ENCODE data around the gene NRXN3. TPM values are rescaled to one million over a fixed set of nuclear protein-coding genes. Genes with fewer than 3 reads are reported as not detected.
"Not testable (repeated sequence)": the region's sequence is repeated elsewhere in the genome, so short reads cannot be mapped to it uniquely, and the experiment has no call there.

The NRXN3 gene
- polyA plus RNA-seq, 1 experiment = 7.0 TPM

GRCh38 chr14:79011920-79012204 is 841.7 kb downstream of the NRXN3 start:
- H3K4me3 ChIP-seq (ENCODE audit: low read depth, low read length) = no peak overlapping the region
- no peak for DNase-seq (ENCODE audit: low read depth)
- no peaks in the 10 kb centered on the region for H3K36me3 ChIP-seq (ENCODE audit: control insufficient read depth, insufficient read depth, low read length)
- CTCF ChIA-PET = interaction anchor here (0.5 to 1.0 kb wide), 2 partner anchors 1045 to 1844 kb away, joined by 3 read pairs; no protein-coding TSS in a partner anchor
- POLR2A ChIA-PET = no interaction called here
- H3K27me3 ChIP-seq (ENCODE audit: control insufficient read depth, insufficient read depth, low read length) = no peaks in the 10 kb centered on the region
- TF ChIP-seq, protein P1, sequence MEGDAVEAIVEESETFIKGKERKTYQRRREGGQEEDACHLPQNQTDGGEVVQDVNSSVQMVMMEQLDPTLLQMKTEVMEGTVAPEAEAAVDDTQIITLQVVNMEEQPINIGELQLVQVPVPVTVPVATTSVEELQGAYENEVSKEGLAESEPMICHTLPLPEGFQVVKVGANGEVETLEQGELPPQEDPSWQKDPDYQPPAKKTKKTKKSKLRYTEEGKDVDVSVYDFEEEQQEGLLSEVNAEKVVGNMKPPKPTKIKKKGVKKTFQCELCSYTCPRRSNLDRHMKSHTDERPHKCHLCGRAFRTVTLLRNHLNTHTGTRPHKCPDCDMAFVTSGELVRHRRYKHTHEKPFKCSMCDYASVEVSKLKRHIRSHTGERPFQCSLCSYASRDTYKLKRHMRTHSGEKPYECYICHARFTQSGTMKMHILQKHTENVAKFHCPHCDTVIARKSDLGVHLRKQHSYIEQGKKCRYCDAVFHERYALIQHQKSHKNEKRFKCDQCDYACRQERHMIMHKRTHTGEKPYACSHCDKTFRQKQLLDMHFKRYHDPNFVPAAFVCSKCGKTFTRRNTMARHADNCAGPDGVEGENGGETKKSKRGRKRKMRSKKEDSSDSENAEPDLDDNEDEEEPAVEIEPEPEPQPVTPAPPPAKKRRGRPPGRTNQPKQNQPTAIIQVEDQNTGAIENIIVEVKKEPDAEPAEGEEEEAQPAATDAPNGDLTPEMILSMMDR (IDR thresholded peaks at IDR 0.05; ENCODE audit: insufficient read depth, low read depth, low read length) = no peak

DNA sequence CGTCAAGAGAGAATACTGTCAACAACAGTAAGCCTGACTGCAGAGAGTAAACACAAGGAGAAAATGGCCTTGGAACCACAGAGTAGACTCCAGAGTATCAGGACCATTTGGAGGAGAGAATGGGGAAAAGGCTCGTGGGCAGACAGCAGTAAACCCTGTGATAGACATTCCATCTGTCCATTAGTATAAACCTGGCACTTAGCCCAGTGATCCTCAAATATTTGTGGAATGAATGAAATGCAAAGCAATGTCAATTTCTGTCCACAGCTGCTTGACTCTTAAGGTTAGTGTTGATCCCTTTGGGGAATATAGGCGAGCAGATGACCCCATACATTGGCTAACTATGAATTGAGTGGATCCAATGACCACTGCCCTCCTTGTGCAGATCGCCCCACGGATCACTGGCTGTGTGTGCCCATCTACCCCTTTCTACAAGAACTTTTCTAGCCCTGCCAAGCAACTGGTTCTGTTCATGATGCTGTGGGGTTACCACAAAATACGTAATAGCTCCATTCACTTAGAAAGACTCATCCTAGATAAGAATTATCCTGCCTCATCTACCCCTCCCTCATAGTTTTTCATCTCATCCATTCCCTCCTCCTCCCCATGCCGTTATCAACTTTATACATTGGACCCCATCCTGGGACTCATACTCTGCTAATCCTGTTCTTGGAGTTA is 846.8 kb downstream of the NRXN3 start:
- Histone ChIP-seq H3K36me3 (ENCODE audit: control insufficient read depth, insufficient read depth, low read length) (no peaks in the 10 kb centered on the region), H3K4me3 (ENCODE audit: low read depth, low read length) (no peak overlapping the region), H3K27me3 (ENCODE audit: control insufficient read depth, insufficient read depth, low read length) (no peaks in the 10 kb centered on the region)
- ChIA-PET CTCF (interaction anchor here (1.2 kb wide), 1 partner anchor 16 kb away, joined by 3 read pairs; no protein-coding TSS in a partner anchor), POLR2A (no interaction called here)
- DNase-seq (ENCODE audit: low read depth) = peak; percentile 46
- TF ChIP-seq, protein P1 (IDR thresholded peaks at IDR 0.05; ENCODE audit: insufficient read depth, low read depth, low read length) = no peak

DNA sequence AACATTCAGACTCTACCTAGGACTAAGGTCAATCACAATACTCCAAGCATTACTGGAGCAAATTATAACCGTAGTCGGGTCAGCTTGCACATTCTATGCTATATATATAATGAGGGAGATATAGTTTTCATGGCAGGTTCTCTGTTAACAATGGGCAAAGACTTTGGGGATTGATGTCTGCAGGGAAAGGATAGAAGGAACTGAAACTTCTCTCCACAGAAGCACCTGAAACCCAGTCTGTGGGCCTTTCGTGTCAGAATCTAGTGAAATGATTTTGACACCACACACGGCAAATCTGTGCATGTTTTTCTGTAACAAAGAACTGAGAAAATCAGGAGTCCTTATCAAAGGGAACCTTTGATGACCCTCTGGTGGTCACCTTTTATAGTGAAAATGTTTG is 847.4 kb downstream of the NRXN3 start:
- no peak overlapping the region for H3K4me3 ChIP-seq (ENCODE audit: low read depth, low read length)
- no peaks in the 10 kb centered on the region for H3K27me3 ChIP-seq (ENCODE audit: control insufficient read depth, insufficient read depth, low read length)
- POLR2A ChIA-PET = no interaction called here
- CTCF ChIA-PET = interaction anchor here (1.2 kb wide), 1 partner anchor 16 kb away, joined by 3 read pairs; no protein-coding TSS in a partner anchor
- no peak for DNase-seq (ENCODE audit: low read depth)
- H3K36me3 ChIP-seq (ENCODE audit: control insufficient read depth, insufficient read depth, low read length) = no peaks in the 10 kb centered on the region
- TF ChIP-seq, protein P1 (IDR thresholded peaks at IDR 0.05; ENCODE audit: insufficient read depth, low read depth, low read length) = no peak

GRCh38 chr14:79018836-79019235 is 848.7 kb downstream of the NRXN3 start:
- Histone ChIP-seq H3K36me3 (ENCODE audit: control insufficient read depth, insufficient read depth, low read length) (no peaks in the 10 kb centered on the region), H3K4me3 (ENCODE audit: low read depth, low read length) (no peak overlapping the region), H3K27me3 (ENCODE audit: control insufficient read depth, insufficient read depth, low read length) (no peaks in the 10 kb centered on the region)
- POLR2A ChIA-PET = no interaction called here
- TF ChIP-seq, protein P1 (IDR thresholded peaks at IDR 0.05; ENCODE audit: insufficient read depth, low read depth, low read length) = no peak
- no peak for DNase-seq (ENCODE audit: low read depth)
- CTCF ChIA-PET = interaction anchor here (1.0 kb wide), 1 partner anchor 1832 kb away, joined by 3 read pairs; no protein-coding TSS in a partner anchor

DNA sequence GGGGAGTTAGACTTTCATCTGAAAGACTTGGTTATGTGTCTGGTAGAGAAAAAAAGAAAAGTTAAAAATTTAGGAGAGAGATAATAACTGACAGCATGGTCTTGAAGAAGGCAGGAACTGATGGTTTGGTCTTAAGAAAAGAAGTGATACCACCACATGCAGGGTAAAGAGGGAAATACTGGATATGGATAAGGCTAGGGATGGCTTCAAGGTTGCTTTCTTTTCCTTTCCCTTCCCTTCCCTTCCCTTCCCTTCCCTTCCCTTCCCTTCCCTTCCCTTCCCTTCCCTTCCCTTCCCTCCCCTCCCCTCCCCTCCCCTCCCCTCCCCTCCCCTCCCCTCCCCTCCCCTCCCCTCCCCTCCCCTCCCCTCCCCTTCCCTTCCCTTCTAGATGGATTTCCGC is 849.7 kb downstream of the NRXN3 start:
- DNase-seq (ENCODE audit: low read depth); H3K36me3 ChIP-seq (ENCODE audit: control insufficient read depth, insufficient read depth, low read length); POLR2A ChIA-PET; H3K4me3 ChIP-seq (ENCODE audit: low read depth, low read length); H3K27me3 ChIP-seq (ENCODE audit: control insufficient read depth, insufficient read depth, low read length); CTCF ChIA-PET: not testable (repeated sequence)

GRCh38 chr14:79021766-79022165 is 851.6 kb downstream of the NRXN3 start:
- ChIA-PET CTCF (no interaction called here), POLR2A (no interaction called here)
- no peaks in the 10 kb centered on the region for H3K27me3 ChIP-seq (ENCODE audit: control insufficient read depth, insufficient read depth, low read length)
- DNase-seq (ENCODE audit: low read depth) = no peak
- no peaks in the 10 kb centered on the region for H3K36me3 ChIP-seq (ENCODE audit: control insufficient read depth, insufficient read depth, low read length)
- H3K4me3 ChIP-seq (ENCODE audit: low read depth, low read length) = no peak overlapping the region
- TF ChIP-seq, protein P1 (IDR thresholded peaks at IDR 0.05; ENCODE audit: insufficient read depth, low read depth, low read length) = no peak

Measured in BJ (cell line).